Measurements from ENCODE around the gene ATG16L2. TPM values are rescaled to one million over a fixed set of nuclear protein-coding genes. Genes with fewer than 3 reads are reported as not detected.

The ATG16L2 gene
- total and polyA plus RNA-seq, 9 of the 15 experiments (the other 6 are each of a cell fraction or from before 2014, with no cell fraction given): 0.18 to 11.2 (median 6.2) TPM

DNA sequence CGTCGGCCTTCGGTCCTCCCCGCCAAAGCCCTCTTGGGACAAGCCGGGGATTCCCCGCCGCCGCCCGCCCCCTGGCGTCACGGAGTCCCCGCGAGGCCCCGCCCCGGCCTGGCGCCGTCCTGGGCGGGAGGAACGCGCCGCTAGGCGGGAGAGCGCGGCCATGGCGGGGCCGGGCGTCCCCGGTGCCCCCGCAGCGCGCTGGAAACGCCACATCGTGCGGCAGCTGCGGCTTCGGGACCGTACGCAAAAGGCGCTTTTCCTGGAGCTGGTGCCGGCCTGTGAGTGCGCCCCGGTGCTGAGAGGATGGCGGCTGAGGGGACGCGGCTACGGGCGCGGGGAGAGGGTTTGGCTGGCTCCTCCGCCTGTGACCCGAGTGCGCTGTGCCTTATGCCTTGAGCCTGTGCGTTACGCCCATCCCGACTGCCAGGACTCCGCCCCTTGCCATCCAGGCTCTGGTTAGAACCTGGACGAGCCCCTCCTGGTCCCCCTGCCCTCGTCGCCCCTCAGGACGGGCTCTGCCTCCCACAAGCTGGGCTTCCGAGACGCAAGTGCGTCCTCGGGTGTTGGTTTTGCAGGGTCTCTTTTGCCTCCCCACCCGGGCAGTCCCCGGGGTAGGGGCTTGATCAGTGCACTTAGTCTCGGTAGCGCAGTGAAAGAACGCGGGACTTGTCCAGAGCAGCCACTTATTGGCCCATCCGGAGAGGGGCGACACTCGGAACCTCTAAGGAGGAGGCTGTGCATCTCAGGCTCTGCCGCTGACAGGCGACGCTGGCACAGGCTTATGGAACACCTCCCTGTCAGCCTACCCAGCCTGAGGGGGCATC is at the start of gene ATG16L2 (continued):
- TF ChIP-seq, protein P1, sequence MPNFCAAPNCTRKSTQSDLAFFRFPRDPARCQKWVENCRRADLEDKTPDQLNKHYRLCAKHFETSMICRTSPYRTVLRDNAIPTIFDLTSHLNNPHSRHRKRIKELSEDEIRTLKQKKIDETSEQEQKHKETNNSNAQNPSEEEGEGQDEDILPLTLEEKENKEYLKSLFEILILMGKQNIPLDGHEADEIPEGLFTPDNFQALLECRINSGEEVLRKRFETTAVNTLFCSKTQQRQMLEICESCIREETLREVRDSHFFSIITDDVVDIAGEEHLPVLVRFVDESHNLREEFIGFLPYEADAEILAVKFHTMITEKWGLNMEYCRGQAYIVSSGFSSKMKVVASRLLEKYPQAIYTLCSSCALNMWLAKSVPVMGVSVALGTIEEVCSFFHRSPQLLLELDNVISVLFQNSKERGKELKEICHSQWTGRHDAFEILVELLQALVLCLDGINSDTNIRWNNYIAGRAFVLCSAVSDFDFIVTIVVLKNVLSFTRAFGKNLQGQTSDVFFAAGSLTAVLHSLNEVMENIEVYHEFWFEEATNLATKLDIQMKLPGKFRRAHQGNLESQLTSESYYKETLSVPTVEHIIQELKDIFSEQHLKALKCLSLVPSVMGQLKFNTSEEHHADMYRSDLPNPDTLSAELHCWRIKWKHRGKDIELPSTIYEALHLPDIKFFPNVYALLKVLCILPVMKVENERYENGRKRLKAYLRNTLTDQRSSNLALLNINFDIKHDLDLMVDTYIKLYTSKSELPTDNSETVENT (CRISPR knock-in tag; IDR thresholded peaks at IDR 0.05): peak; percentile 39; the same call in 1 of the 2 replicates
- no peak for TF ChIP-seq ZNF212 (CRISPR knock-in tag; IDR thresholded peaks at IDR 0.05)
- TF ChIP-seq, protein P2, sequence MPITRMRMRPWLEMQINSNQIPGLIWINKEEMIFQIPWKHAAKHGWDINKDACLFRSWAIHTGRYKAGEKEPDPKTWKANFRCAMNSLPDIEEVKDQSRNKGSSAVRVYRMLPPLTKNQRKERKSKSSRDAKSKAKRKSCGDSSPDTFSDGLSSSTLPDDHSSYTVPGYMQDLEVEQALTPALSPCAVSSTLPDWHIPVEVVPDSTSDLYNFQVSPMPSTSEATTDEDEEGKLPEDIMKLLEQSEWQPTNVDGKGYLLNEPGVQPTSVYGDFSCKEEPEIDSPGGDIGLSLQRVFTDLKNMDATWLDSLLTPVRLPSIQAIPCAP (CRISPR knock-in tag; IDR thresholded peaks at IDR 0.05; ENCODE audit: borderline replicate concordance): no peak
- TF ChIP-seq, protein P3, sequence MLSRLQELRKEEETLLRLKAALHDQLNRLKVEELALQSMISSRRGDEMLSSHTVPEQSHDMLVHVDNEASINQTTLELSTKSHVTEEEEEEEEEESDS (CRISPR knock-in tag; IDR thresholded peaks at IDR 0.05): no peak
- TF ChIP-seq NFE2 (IDR thresholded peaks at IDR 0.05; ENCODE audit: low read depth): no peak
- no peak for TF ChIP-seq FOXJ3 (CRISPR knock-in tag; IDR thresholded peaks at IDR 0.05)
- TF ChIP-seq, protein P4, sequence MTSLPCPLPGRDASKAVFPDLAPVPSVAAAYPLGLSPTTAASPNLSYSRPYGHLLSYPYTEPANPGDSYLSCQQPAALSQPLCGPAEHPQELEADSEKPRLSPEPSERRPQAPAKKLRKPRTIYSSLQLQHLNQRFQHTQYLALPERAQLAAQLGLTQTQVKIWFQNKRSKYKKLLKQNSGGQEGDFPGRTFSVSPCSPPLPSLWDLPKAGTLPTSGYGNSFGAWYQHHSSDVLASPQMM (CRISPR knock-in tag; IDR thresholded peaks at IDR 0.05): no peak
- TF ChIP-seq, protein P5, sequence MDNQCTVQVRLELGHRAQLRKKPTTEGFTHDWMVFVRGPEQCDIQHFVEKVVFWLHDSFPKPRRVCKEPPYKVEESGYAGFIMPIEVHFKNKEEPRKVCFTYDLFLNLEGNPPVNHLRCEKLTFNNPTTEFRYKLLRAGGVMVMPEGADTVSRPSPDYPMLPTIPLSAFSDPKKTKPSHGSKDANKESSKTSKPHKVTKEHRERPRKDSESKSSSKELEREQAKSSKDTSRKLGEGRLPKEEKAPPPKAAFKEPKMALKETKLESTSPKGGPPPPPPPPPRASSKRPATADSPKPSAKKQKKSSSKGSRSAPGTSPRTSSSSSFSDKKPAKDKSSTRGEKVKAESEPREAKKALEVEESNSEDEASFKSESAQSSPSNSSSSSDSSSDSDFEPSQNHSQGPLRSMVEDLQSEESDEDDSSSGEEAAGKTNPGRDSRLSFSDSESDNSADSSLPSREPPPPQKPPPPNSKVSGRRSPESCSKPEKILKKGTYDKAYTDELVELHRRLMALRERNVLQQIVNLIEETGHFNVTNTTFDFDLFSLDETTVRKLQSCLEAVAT (IDR thresholded peaks at IDR 0.05): 0 out of 4 replicates have a peak, but pooled peaks of 1 of the 2 experiments have one; percentile 7
- no peak for TF ChIP-seq ZNF583 (CRISPR knock-in tag; IDR thresholded peaks at IDR 0.05)
- TF ChIP-seq, protein P6, sequence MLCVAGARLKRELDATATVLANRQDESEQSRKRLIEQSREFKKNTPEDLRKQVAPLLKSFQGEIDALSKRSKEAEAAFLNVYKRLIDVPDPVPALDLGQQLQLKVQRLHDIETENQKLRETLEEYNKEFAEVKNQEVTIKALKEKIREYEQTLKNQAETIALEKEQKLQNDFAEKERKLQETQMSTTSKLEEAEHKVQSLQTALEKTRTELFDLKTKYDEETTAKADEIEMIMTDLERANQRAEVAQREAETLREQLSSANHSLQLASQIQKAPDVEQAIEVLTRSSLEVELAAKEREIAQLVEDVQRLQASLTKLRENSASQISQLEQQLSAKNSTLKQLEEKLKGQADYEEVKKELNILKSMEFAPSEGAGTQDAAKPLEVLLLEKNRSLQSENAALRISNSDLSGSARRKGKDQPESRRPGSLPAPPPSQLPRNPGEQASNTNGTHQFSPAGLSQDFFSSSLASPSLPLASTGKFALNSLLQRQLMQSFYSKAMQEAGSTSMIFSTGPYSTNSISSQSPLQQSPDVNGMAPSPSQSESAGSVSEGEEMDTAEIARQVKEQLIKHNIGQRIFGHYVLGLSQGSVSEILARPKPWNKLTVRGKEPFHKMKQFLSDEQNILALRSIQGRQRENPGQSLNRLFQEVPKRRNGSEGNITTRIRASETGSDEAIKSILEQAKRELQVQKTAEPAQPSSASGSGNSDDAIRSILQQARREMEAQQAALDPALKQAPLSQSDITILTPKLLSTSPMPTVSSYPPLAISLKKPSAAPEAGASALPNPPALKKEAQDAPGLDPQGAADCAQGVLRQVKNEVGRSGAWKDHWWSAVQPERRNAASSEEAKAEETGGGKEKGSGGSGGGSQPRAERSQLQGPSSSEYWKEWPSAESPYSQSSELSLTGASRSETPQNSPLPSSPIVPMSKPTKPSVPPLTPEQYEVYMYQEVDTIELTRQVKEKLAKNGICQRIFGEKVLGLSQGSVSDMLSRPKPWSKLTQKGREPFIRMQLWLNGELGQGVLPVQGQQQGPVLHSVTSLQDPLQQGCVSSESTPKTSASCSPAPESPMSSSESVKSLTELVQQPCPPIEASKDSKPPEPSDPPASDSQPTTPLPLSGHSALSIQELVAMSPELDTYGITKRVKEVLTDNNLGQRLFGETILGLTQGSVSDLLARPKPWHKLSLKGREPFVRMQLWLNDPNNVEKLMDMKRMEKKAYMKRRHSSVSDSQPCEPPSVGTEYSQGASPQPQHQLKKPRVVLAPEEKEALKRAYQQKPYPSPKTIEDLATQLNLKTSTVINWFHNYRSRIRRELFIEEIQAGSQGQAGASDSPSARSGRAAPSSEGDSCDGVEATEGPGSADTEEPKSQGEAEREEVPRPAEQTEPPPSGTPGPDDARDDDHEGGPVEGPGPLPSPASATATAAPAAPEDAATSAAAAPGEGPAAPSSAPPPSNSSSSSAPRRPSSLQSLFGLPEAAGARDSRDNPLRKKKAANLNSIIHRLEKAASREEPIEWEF (CRISPR knock-in tag; IDR thresholded peaks at IDR 0.05): no peak
- TF ChIP-seq HDAC1 (IDR thresholded peaks at IDR 0.05): peak in 1 of 2 experiments; percentile 61; a peak in 1 of 4 replicates
- TF ChIP-seq SP2 (IDR thresholded peaks at IDR 0.05; ENCODE audit: extremely low read depth, low read depth, low read length, poor library complexity, severe bottlenecking): no peak
- TF ChIP-seq, protein P7, sequence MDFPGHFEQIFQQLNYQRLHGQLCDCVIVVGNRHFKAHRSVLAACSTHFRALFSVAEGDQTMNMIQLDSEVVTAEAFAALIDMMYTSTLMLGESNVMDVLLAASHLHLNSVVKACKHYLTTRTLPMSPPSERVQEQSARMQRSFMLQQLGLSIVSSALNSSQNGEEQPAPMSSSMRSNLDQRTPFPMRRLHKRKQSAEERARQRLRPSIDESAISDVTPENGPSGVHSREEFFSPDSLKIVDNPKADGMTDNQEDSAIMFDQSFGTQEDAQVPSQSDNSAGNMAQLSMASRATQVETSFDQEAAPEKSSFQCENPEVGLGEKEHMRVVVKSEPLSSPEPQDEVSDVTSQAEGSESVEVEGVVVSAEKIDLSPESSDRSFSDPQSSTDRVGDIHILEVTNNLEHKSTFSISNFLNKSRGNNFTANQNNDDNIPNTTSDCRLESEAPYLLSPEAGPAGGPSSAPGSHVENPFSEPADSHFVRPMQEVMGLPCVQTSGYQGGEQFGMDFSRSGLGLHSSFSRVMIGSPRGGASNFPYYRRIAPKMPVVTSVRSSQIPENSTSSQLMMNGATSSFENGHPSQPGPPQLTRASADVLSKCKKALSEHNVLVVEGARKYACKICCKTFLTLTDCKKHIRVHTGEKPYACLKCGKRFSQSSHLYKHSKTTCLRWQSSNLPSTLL (IDR thresholded peaks at IDR 0.05): no peak

All from K562 (cell line).